GM12878 (cell line): ENCODE results near the gene RAB23. TPM values are rescaled to one million over a fixed set of nuclear protein-coding genes. Genes with fewer than 3 reads are reported as not detected.

Source experiments
- CHD4 ChIP-seq: fragments of 200-600 bp; sonication (generic); IDR thresholded peaks from 2 replicates; pipeline ENCODE4 v1.6.1; 2016; ENCODE audit warnings: mild to moderate bottlenecking
- CREM ChIP-seq: IDR thresholded peaks from 2 replicates; pipeline ENCODE4 v1.6.1; 2014; ENCODE audit warnings: antibody characterized with exemption, low read depth
- EP300 ChIP-seq, 2 experiments: fragments of 150-350 bp in 1 of 2; IDR thresholded peaks; 2 replicates each; pipeline ENCODE4 v1.6.1; 2011 to 2012; ENCODE audit warnings: low read depth in 2 of 2, low read length in 2 of 2, borderline replicate concordance in 1 of 2, improper control_type of control experiment in 1 of 2, inconsistent platforms in 1 of 2; ENCODE audit not compliant: control insufficient read depth in 1 of 2
- HDAC2 ChIP-seq: fragments of 200-600 bp; sonication (generic); IDR thresholded peaks from 2 replicates; pipeline ENCODE4 v1.6.1; 2017
- HDGF ChIP-seq: fragments of 450-650 bp; IDR thresholded peaks from 2 replicates; pipeline ENCODE4 v1.6.1; 2016; ENCODE audit warnings: antibody characterized with exemption
- JUNB ChIP-seq: IDR thresholded peaks from 2 replicates; pipeline ENCODE4 v1.6.1; 2016; ENCODE audit warnings: antibody characterized with exemption, mild to moderate bottlenecking
- POLR2A ChIP-seq: IDR thresholded peaks from 2 replicates; pipeline ENCODE4 v1.6.1; 2011; ENCODE audit warnings: low read depth, mild to moderate bottlenecking, low read length
- POLR2AphosphoS2 ChIP-seq: IDR thresholded peaks from 2 replicates; pipeline ENCODE4 v1.6.1; 2011; ENCODE audit warnings: low read depth, mild to moderate bottlenecking, low read length, improper control_type of control experiment, moderate library complexity
- POU2F2 ChIP-seq: IDR thresholded peaks from 3 replicates; pipeline ENCODE4 v1.6.1; 2011; ENCODE audit warnings: low read depth, mild to moderate bottlenecking, low read length, borderline replicate concordance
- SREBF2 ChIP-seq: IDR thresholded peaks from 2 replicates; pipeline ENCODE4 v1.6.1; 2012; ENCODE audit warnings: mild to moderate bottlenecking, low read length
- TCF12 ChIP-seq: IDR thresholded peaks from 2 replicates; pipeline ENCODE4 v1.6.1; 2011; ENCODE audit warnings: low read depth, mild to moderate bottlenecking, low read length
- TCF7 ChIP-seq: IDR thresholded peaks from 2 replicates; pipeline ENCODE4 v1.6.1; 2014; ENCODE audit warnings: antibody characterized with exemption, borderline replicate concordance
- YY1 ChIP-seq: IDR thresholded peaks from 2 replicates; pipeline ENCODE4 v1.6.1; 2011; ENCODE audit warnings: low read depth, mild to moderate bottlenecking, low read length
- ZNF24 ChIP-seq: fragments of 450-650 bp; IDR thresholded peaks from 2 replicates; pipeline ENCODE4 v1.6.1; 2017; ENCODE audit warnings: antibody characterized with exemption, mild to moderate bottlenecking
- polyA plus RNA-seq, 11 experiments: library from polyadenylated mRNA; depleted of rRNA in 4 of 11; unstranded in 6 of 11; stranded (reverse) in 5 of 11; fragments of >200 nt; fragmentation: Nextera tagmentation in 4 of 11; fragmentation: Illumina TruSeq in 1 of 11; extraction: Ambion mirVana in 4 of 11; extraction: Trizol in 1 of 11; gene quantifications; 1 replicate in 1 of 11; 2 replicates in 10 of 11; pipeline versions ENCODE4 v1.2.1 to v1.2.3, GENCODE V29; 2011 to 2016; ENCODE audit warnings: inconsistent platforms in 2 of 11, missing spikeins in 2 of 11, low read depth in 1 of 11
- total RNA-seq, 4 experiments: library from RNA; depleted of rRNA in 3 of 4; stranded (reverse); fragments of >200 nt in 3 of 4; fragmentation: Illumina TruSeq in 1 of 4; extraction: Trizol in 1 of 4; gene quantifications; 2 replicates each; pipeline versions ENCODE4 v1.2.1 to v1.2.3, GENCODE V29; 2013 to 2021
- TF ChIP-seq, protein P1 (sequence below): fragments of 450-650 bp; formaldehyde crosslinking; IDR thresholded peaks from 2 replicates; pipeline ENCODE4 v1.4.0; 2020; ENCODE audit warnings: mild to moderate bottlenecking, moderate library complexity
- TF ChIP-seq, protein P2 (sequence below): fragments of 450-650 bp; IDR thresholded peaks from 2 replicates; pipeline ENCODE4 v1.6.1; 2014; ENCODE audit warnings: mild to moderate bottlenecking
- TF ChIP-seq, protein P3 (sequence below): fragments of 450-650 bp; formaldehyde crosslinking; IDR thresholded peaks from 2 replicates; pipeline ENCODE4 v1.5.0; 2022; ENCODE audit warnings: mild to moderate bottlenecking, missing genetic modification characterization
- TF ChIP-seq, protein P4 (sequence below): fragments of 450-650 bp; IDR thresholded peaks from 2 replicates; pipeline ENCODE4 v1.6.1; 2016; ENCODE audit warnings: mild to moderate bottlenecking, moderate library complexity, borderline replicate concordance

RAB23 gene
- total and polyA plus RNA-seq, 10 of the 15 experiments (the other 5 are each of a cell fraction or from before 2014, with no cell fraction given), result 0.80 to 6.0 (median 3.1) TPM

DNA sequence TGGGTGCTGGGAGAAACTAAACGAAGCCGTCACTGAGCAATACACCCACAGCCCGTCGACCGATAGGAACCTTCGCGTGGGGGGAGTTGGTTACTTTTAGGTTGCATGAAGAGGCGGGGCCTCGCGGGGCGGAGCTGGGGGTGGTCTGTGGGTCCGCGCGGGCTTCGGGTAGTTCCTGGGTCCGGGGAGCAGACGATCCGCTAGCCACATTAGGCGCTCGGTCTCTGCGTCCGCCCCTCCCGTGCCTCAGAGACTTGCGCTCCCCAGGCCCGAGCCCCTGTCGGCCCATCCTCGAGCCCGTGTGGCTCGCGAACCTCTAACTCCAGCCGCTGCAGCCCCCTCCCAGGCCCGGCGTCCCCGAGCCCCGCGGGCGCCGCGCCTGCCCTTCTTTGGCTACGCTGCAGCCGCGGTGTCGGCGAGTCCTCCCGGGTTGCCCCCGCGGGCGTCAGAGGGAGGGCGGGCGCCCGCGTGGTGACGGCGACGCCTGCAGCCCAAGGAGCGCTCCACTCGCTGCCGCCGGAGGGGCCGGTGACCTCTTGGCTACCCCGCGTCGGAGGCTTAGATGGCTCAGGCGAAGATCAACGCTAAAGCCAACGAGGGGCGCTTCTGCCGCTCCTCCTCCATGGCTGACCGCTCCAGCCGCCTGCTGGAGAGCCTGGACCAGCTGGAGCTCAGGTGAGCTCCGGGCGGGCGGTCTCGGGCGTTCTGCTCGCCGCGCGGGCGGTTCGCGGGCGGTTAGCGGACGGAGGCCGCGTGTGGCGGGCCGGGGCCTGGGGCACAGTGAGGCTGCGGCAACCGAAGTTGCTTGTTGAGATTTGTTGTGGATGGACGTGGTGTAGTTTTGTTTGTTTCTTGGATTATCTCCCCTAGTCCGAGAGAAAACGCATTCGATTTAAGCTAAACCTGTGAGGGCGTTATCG lies 49.7 kb downstream of the RAB23 start, which contains the start of gene BAG2 (continued):
- peak; percentile 75 for TF ChIP-seq TCF12
- peak; percentile 9; the same call in 1 of the 2 replicates for TF ChIP-seq TCF7
- TF ChIP-seq, protein P1, sequence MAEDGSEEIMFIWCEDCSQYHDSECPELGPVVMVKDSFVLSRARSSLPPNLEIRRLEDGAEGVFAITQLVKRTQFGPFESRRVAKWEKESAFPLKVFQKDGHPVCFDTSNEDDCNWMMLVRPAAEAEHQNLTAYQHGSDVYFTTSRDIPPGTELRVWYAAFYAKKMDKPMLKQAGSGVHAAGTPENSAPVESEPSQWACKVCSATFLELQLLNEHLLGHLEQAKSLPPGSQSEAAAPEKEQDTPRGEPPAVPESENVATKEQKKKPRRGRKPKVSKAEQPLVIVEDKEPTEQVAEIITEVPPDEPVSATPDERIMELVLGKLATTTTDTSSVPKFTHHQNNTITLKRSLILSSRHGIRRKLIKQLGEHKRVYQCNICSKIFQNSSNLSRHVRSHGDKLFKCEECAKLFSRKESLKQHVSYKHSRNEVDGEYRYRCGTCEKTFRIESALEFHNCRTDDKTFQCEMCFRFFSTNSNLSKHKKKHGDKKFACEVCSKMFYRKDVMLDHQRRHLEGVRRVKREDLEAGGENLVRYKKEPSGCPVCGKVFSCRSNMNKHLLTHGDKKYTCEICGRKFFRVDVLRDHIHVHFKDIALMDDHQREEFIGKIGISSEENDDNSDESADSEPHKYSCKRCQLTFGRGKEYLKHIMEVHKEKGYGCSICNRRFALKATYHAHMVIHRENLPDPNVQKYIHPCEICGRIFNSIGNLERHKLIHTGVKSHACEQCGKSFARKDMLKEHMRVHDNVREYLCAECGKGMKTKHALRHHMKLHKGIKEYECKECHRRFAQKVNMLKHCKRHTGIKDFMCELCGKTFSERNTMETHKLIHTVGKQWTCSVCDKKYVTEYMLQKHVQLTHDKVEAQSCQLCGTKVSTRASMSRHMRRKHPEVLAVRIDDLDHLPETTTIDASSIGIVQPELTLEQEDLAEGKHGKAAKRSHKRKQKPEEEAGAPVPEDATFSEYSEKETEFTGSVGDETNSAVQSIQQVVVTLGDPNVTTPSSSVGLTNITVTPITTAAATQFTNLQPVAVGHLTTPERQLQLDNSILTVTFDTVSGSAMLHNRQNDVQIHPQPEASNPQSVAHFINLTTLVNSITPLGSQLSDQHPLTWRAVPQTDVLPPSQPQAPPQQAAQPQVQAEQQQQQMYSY (CRISPR knock-in tag), result no peak
- TF ChIP-seq POU2F2, result peak; percentile 64
- TF ChIP-seq YY1, result peak; percentile 88
- no peak for TF ChIP-seq SREBF2
- TF ChIP-seq HDGF, result no peak
- TF ChIP-seq POLR2AphosphoS2, result peak; percentile 92
- TF ChIP-seq EP300 (IDR thresholded peaks at IDR 0.05; ENCODE audit: borderline replicate concordance in 1 of 2, control insufficient read depth in 1 of 2, low read depth in 2 of 2, low read length in 2 of 2), result no peak
- peak; percentile 95 for TF ChIP-seq POLR2A
- no peak for TF ChIP-seq HDAC2
- TF ChIP-seq, protein P2, sequence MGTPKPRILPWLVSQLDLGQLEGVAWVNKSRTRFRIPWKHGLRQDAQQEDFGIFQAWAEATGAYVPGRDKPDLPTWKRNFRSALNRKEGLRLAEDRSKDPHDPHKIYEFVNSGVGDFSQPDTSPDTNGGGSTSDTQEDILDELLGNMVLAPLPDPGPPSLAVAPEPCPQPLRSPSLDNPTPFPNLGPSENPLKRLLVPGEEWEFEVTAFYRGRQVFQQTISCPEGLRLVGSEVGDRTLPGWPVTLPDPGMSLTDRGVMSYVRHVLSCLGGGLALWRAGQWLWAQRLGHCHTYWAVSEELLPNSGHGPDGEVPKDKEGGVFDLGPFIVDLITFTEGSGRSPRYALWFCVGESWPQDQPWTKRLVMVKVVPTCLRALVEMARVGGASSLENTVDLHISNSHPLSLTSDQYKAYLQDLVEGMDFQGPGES, result no peak
- TF ChIP-seq CREM, result peak; percentile 66
- no peak for TF ChIP-seq JUNB
- TF ChIP-seq, protein P3, sequence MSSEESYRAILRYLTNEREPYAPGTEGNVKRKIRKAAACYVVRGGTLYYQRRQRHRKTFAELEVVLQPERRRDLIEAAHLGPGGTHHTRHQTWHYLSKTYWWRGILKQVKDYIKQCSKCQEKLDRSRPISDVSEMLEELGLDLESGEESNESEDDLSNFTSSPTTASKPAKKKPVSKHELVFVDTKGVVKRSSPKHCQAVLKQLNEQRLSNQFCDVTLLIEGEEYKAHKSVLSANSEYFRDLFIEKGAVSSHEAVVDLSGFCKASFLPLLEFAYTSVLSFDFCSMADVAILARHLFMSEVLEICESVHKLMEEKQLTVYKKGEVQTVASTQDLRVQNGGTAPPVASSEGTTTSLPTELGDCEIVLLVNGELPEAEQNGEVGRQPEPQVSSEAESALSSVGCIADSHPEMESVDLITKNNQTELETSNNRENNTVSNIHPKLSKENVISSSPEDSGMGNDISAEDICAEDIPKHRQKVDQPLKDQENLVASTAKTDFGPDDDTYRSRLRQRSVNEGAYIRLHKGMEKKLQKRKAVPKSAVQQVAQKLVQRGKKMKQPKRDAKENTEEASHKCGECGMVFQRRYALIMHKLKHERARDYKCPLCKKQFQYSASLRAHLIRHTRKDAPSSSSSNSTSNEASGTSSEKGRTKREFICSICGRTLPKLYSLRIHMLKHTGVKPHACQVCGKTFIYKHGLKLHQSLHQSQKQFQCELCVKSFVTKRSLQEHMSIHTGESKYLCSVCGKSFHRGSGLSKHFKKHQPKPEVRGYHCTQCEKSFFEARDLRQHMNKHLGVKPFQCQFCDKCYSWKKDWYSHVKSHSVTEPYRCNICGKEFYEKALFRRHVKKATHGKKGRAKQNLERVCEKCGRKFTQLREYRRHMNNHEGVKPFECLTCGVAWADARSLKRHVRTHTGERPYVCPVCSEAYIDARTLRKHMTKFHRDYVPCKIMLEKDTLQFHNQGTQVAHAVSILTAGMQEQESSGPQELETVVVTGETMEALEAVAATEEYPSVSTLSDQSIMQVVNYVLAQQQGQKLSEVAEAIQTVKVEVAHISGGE (CRISPR knock-in tag), result no peak
- TF ChIP-seq, protein P4, sequence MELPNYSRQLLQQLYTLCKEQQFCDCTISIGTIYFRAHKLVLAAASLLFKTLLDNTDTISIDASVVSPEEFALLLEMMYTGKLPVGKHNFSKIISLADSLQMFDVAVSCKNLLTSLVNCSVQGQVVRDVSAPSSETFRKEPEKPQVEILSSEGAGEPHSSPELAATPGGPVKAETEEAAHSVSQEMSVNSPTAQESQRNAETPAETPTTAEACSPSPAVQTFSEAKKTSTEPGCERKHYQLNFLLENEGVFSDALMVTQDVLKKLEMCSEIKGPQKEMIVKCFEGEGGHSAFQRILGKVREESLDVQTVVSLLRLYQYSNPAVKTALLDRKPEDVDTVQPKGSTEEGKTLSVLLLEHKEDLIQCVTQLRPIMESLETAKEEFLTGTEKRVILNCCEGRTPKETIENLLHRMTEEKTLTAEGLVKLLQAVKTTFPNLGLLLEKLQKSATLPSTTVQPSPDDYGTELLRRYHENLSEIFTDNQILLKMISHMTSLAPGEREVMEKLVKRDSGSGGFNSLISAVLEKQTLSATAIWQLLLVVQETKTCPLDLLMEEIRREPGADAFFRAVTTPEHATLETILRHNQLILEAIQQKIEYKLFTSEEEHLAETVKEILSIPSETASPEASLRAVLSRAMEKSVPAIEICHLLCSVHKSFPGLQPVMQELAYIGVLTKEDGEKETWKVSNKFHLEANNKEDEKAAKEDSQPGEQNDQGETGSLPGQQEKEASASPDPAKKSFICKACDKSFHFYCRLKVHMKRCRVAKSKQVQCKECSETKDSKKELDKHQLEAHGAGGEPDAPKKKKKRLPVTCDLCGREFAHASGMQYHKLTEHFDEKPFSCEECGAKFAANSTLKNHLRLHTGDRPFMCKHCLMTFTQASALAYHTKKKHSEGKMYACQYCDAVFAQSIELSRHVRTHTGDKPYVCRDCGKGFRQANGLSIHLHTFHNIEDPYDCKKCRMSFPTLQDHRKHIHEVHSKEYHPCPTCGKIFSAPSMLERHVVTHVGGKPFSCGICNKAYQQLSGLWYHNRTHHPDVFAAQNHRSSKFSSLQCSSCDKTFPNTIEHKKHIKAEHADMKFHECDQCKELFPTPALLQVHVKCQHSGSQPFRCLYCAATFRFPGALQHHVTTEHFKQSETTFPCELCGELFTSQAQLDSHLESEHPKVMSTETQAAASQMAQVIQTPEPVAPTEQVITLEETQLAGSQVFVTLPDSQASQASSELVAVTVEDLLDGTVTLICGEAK, result no peak
- TF ChIP-seq CHD4, result no peak
- TF ChIP-seq ZNF24, result no peak
